ENCODE data around the gene MTMR3.
"Not testable (repeated sequence)": the region's sequence is repeated elsewhere in the genome, so short reads cannot be mapped to it uniquely, and the experiment has no call there.

The MTMR3 gene

DNA sequence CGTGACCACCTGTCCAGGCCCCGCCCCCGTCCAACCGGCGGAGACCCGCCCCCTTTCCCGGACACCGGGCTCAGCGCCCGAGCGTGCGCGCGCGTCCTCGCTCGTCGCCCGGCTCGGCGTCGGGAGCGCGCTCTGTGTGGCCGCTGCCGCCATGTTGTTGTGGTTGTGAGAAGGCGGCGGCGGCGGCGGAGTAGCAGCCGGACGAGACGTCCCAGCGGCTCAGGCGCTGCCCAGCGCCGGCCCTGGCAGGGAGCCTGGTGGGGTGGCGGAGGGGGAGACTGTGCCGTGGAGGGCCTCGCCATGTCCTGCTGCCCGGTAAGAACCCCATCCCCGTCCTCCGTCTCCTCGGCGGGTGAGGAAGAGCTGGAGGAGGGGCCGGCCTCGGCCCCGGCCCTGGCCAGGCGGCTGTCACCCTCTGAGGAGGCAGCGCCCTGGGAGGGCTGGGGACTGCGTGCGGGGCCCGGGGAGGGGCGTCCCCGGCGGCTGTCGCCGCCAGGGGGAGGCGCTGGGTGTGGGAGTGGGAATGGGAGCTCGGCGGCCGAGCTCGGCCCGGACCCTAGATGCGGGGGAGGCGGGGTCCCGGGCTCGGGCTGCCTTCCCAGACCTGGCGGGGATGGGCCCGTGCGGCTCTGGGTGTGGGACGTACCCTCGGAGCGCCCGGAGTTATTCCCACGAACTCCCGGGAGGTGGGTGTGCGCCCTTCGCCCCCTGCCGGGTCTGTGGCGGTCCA is at the start of gene MTMR3:
TSS of gene MTMR3 (plus strand) at position 130 of the 730 bp plus-strand sequence. CDS start 87,886 bp downstream, outside the sequence.
- peak; percentile 92 for DNase-seq (ENCODE audit: low read depth)

DNA sequence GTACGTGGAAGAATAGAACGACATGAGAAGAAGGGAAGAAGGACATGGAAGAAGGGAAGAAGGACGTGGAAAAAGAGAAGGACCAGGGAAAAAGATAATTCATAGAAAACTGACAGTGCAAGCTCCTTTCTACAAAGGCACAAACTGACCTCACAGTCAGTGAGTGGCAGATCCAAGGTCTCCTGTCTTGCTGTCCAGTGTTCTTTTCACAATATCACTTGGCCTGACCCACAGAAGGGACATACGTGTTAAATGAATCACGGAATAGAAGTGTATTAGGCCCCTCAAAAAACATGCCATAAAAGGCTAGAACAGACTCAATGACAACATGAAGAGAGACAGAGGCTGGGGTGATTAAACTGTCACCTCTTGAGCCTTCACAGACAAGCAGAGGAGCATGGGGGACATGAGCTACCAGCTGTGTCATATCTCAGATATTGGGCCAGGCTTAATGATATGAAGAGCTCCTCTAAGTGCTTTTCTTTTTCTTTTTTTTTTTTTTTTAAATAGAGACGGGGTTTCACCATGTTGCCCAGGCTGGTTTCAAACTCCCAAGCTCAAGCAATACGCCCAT is 49.5 kb upstream of the MTMR3 start:
- DNase-seq (ENCODE audit: low read depth) = no peak

DNA sequence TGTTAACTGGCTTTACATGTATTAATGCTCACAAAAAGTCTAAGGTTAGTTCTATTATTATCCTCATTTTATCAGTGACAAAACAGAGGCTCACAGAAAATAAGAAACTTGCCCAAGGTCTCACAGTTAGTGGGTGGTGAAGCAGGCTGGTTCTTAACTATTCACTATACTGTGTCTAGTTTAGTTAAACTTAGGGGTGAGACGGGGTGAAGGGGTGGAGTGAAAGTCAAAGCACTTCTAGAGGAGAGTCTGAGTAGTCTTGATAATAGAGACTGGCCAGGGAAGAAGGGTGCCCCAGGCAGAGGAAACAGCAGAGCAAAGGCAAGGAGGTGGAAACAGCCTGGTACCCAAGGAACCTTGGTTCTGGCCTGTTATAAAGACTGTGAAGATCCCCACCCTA is 48.9 kb upstream of the MTMR3 start:
- DNase-seq (ENCODE audit: low read depth) = no peak

DNA sequence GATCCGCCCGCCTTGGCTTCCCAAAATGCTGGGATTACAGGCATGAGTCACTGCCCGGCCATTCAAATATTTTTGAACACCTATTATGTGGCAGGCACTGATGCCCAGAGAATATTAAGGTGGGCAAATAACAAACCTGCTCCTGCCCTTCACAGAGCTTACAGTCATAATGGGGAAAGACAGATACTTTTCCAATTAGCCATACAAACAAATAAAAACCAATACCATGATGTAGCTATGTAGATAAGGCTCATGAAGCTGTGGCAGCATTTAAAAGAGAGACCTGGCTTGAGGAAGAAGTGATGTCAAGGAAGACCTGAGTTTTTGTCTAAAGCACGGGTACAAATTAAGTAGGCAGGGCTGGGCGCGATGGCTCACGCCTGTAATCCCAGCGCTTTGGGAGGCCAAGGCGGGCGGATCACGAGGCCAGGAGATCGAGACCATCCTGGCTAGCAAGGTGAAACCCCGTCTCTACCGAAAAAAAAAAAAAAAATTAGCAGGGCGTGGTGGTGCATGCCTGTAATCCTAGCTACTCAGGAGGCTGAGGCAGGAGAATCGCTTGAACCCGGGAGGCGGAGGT is 46.1 kb upstream of the MTMR3 start:
- DNase-seq (ENCODE audit: low read depth) = not testable (repeated sequence)

DNA sequence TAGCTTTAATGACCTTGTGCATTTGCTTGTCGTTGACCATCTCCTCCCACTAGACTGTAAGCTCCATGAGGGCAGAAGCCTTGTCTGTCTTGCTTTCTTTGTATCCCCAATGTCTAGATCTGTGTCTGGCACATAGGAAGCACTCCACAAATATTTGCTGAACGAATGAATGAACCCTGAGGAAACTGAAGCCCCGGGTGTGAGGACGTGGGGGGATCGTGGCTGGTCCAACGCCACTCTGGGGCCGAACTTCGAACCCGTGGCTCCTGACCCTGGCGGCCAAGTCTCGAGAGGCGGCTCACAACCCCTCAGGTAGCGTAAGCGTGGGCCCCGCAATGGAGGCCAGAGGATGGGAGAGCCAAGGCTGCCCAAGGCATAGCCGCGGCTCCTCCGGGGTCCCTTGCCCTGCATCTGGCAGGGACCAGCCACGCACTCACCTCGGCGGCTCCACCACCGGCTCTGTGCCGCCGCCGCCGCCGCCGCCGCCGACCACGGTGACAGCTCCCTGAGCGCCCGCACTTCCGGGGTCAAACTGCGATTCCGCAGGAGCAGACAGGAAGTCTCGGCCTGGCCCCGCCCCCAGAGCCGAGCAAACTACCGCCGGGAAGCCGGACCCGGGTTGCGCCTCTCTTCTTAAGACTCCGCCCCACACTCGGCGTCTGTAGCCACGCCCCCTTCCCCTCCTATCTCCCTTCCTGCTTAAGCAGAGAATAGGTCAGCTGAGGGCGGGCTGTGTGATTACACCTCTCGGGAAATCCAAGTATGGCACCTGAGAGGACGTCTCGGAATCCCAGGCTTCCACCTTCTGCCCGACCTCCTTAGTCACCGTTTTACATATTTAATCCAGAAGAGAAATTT is 45.0 kb upstream of the MTMR3 start, which contains the start of gene ASCC2:
TSS of gene ASCC2 (minus strand) at position 534 of the 858 bp plus-strand sequence. CDS start 5,949 bp downstream, outside the sequence.
- peak; percentile 97 for DNase-seq (ENCODE audit: low read depth)

DNA sequence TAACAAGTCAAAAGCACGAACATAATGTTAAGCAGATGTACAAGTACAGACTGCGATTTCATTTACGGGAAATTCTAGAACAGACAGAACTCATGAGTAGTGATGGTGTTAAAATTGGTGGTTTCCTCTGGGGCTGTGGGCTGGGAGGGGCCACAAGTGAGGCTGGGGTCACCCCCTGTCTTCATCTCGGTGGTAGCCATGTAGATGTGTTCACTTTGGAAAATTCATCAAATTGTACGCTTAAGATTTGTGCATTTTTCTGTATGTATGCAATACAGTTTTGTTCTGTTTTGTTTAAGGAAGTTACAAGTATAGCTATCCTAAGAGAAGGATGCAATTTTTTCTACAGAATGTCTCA is 44.4 kb upstream of the MTMR3 start:
- DNase-seq (ENCODE audit: low read depth) = no peak

DNA sequence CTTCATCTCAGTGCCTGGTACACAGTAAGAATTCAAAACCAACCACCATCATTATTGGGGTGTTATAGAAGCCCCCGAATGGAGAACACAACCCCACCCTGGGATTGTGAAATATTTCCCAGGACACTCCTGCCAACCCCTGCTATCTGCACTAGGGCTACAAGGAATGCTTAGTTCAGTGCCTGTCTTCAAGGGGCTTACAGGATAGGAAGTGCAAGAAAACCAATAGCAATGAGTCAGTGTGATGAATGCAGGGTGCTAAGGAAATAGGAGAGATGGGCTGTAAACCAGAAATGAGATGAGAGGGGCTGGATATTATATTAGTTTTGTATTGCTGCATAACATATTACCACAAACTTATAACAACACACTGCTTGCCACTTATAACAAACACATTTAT is 43.9 kb upstream of the MTMR3 start:
- DNase-seq (ENCODE audit: low read depth) = no peak

DNA sequence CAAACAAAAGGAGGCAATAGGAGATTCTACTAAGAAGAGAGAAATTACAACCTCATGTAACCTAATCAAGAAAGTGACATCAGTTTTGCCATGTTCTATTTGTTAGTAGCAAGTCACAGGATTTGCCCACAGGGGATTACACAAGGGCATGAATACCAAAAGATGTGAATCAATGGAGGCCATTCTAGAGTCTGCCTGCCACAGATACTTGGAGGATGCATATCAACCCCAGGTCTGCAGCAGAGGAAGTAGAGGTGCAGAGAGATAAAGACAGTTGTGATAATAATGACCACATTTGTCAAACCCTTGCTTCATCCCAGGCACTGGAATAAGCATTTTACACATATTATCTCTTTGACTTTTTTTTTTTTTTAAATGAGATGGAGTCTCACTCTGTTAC is 42.5 kb upstream of the MTMR3 start:
- DNase-seq (ENCODE audit: low read depth) = no peak

DNA sequence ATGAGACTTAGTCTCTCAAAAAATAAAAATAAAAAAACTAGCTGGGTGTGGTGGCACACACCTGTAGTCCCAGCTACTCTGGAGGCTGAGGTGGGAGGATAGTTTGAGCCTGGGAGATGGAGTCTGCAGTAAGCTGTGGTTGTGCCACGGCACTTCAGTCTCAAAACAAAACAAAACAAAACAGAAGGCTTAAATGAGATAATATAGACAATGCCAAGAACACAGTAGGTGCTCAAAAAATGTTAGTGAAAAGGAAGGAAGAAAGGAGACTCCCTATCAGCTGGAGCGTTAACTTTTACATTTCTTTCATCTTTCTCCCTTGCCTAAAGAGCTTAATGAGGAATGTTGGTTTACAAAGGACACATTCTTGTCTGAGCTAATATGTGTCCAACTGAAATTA is 40.8 kb upstream of the MTMR3 start:
- DNase-seq (ENCODE audit: low read depth) = no peak

DNA sequence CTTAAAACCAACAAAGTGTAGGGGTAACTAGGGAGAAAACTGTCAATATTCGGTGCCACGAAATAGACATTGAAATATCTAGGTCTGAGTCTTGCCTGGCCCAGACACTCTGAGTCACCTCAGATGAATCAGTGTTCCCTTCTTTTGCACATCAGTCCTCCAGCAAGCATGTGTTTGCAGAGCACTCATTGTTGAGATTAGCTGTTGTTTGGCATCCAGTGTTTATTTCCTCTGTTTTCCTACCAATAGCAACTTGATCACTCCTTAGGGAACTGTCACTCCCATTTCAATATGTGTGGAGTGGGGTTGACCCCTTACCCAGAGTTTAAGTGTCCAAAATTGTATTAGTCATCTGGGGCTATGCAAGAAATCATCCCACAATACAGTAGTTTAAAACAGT is 40.2 kb upstream of the MTMR3 start:
- no peak for DNase-seq (ENCODE audit: low read depth)

DNA sequence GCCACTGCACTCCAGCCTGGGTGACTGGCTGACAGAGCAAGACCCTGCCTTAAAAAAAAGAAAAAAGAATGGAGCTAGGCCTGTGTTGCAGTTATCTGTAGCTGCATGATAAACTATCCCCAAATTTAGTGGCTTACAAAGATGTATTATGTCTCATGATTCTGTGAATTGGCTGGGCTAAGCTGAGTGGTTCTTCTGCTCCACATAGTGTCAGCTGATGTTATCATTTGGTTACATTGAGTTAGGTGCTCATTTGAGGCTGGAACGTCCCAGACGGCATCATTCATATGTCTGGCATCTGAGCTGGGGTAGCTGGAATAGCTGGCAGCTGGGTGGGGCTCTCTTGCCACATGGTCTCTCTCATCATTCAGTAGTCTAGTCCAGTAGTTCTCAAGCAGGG is 36.7 kb upstream of the MTMR3 start:
- DNase-seq (ENCODE audit: low read depth) = no peak

DNA sequence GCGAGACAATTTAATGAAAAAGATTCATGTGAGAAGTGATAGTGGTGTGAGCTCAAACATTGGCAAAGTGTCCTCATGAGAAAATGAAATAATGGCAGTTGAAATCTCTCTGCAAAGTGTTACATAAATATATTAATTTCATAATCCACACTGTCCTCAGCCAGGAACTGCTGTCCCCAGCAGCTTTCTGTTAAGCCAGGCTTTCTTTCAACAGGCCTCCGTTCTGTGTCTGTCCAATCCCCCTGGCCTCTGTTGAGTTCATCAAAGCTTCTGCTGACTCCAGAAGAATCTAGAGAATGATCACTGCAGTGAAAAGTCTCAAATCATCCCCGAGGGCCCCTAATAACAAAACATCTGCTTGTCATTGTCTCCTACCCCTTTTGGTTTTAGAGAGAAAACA is 34.9 kb upstream of the MTMR3 start:
- DNase-seq (ENCODE audit: low read depth) = no peak

DNA sequence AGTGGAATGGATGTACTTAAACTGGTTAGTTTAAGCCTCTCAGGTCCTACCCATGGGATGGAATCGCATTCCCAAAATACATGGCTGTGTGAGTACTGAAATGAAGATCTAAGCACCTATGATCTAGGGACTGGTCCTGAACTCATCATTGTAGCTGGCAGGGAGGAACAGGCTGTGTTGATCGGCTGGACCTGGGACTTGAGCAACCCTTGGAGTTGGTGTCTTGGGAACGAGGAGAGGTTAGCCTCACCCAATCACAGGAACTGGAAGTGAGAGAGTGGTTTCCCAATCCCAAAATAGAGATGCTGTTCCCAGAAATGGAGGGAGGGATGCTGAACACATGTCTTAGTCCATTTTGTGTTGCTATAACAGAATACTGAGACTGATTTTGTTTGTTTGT is 28.5 kb upstream of the MTMR3 start:
- no peak for DNase-seq (ENCODE audit: low read depth)

DNA sequence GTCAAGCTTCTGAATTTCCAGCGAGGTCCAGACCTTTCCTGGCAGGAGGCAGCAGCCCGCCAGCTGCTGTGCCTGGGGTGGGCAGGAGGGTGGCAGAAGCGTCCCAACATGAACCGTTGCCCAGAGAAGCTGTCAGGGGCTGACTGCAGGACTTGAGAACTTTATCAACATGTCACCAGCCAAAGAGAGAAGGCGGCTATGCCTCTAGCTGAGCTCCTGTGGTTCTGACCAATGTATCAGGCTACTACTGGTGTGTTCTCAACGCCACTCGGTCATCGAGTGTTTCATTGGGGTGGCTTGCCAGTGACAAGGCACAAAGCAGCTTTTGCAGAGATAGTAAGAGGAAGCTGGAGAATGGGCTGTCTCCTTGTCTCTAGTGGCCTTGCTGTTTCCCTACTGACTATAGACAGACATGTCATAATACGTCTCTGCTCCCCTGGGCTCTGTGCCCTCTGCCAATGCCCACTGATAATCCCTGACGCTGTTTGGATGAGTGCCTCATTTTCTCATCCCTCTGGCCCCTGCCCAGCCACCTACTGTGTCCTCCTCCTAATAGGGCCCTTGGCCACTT is 27.3 kb upstream of the MTMR3 start:
- no peak for DNase-seq (ENCODE audit: low read depth)

DNA sequence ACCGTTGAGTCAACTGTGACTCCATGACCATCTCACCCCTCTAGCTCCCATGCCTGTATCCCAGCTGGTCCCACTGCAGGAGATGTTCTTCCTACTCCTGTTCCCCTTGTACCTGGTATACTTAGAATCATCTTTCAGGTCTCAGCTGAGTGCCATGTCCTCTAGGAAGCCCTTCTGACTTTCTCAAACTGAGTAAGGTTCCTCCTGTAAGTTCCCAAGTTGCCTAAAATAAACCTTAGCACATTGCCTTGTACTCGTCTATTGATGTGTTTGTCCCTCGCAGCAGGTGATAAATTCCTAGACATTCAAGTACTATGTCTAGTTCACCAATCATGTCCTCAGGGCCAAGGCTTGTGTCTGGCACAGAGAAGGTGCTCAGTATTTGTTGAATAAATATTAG is 26.5 kb upstream of the MTMR3 start:
- no peak for DNase-seq (ENCODE audit: low read depth)

DNA sequence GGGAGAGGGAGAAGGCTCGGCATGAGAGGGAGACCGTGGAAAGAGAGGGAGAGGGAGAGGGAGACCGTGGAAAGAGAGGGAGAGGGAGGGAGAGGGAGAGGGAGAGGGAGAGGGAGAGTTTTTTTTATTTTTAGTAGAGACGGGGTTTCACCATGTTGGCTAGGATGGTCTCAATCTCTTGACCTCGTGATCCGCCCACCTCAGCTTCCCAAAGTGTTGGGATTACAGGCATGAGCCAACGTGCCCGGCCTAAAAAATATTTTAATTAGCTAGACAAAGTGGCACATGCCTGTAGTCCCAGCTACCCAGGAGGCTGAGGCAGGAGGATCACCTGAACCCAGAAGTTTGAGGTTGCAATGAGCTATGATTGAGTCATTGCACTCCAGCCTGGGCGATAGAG is 23.9 kb upstream of the MTMR3 start:
- not testable (repeated sequence) for DNase-seq (ENCODE audit: low read depth)

DNA sequence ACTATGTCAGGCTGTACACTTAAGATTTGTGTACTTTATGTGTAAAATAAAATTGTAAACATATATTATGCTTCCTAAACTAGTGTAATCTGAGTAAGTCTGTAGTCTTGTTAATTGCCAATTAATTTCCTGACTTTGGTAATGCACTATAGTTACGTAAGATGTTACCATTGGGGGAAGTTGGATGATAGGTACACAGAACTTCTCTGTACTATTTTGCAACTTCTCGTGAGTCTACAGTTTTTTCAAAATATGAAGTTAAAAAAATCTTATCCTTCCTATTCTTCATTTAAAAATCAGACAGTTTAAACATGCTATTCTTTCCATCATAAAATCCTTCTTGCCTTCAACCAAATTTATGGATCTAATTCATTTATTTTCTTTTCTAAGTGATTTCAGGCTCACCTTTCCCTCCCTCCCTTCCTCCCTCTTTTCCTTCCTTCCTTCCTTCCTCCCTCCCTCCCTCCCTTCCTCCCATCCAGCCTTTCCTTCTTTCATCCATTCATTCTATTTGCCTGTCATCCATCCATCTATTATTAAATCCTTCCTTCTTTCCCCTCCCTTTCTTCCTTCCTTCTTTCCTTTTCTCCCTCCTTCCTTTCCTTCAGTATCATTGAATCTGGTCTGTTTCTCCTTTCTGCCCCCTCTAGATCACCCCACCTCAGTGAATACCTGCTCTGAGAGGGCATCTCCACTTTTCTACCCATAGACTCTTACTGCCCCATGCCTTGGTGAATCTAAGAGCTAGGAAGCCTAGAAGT is 22.8 kb upstream of the MTMR3 start:
- no peak for DNase-seq (ENCODE audit: low read depth)

DNA sequence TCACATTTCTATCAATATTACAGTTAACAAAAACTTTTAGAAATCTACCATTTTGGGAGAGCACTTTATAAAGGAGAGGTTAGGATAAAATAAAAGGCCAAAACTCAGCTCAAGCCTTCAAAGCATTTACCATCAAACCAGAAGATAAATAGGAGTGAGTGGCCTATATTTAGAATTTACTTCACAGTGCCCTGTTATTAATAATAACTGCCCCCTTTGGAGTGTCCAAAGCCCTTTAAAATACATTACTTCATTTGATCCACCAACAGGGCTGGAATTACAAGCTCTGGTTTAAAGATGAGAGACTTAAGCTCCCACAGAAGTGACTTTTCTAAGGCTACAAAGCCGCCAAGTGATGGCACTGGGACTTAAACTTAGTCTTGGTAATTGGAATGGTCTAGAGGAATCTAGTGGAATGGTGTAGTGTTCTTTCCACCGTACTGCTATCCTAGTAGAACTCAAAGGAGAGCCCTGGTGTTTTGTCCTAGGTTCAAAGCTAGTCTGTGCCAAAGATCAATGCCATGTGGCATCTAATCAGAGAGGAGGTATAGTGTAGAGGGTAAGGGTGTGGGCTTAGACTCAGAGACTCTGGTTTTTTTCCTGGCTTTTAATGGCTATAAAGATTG is 21.2 kb upstream of the MTMR3 start:
- no peak for DNase-seq (ENCODE audit: low read depth)

DNA sequence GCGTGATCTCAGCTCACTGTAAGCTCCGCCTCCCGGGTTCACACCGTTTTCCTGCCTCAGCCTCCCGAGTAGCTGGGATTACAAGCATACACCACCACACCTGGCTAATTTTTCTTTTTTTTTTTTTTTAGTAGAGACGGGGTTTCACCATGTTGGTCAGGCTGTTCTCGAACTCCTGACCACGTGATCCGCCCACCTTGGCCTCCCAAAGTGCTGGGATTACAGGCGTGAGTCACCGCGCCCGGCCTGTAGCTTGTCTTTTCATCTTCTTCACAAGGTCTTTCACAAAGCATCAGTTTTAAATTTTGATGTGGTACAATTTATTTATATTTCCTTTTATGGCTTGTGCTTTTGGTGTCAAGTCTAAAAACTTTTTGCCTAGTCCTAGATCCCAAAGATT is 17.4 kb upstream of the MTMR3 start:
- not testable (repeated sequence) for DNase-seq (ENCODE audit: low read depth)

DNA sequence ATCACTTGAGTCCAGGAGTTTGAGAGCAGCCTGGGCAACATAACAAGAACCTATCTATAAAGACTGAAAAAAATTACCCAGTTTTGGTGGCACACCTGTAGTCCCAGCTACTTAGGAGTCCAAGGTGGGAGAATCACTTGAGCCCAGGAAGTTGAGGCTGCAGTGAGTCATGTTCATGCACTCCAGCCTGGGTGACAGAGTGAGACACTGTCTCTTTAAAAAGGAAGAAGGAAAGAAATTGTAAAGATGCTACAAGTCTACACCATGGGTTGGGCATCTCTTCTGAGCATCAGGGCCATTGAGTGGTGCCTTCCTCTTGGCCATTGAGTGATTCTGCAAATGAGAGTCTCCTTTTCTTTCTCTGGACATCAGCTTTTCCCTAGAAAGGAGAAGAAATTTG is 15.7 kb upstream of the MTMR3 start:
- DNase-seq (ENCODE audit: low read depth) = no peak

DNA sequence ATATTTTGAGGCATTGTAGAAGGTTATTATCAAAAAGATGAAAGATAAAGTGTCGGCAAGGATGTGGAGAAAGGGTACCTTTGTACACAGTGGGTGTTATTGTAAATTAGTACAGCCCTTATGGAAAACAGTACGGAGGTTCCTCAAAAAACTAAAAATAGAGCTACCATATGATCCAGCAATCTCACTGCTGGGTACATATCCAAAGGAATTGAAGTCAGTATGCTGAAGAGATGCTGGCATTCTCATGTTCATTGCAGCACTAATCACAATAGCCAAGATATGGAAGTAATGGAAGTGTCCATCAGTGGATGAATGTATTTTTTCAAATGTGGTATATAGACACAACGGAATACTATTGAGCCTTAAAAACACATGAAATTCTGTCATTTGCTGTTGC is 15.1 kb upstream of the MTMR3 start:
- DNase-seq (ENCODE audit: low read depth) = no peak

Measured in stimulated activated CD8-positive, alpha-beta memory T cell treated with anti-CD3 and anti-CD28 coated beads, Interleukin-15, amount 100 ng/mL, for 24 hours (primary cell).